NCI-H1694 (cell line): ENCODE data around the gene METTL1.
"Not testable (repeated sequence)": the region's sequence is repeated elsewhere in the genome, so short reads cannot be mapped to it uniquely, and the experiment has no call there.

ENCODE experiments used
- DNase-seq: peaks from one replicate; lab custom pipeline; 2025; lab: John Stamatoyannopoulos, UW

Gene METTL1

GRCh38 chr12:57796996-57797395 lies 25.1 kb upstream of the METTL1 start:
- no peak for DNase-seq

GRCh38 chr12:57795354-57795753 lies 23.4 kb upstream of the METTL1 start:
- no peak for DNase-seq

- no peak for DNase-seq
These were observed 22.0 kb upstream of the METTL1 start for GRCh38 chr12:57793920-57794319.

- DNase-seq = no peak
These were observed 12.0 kb upstream of the METTL1 start for GRCh38 chr12:57783861-57784260.

GRCh38 chr12:57783466-57783801 lies 11.5 kb upstream of the METTL1 start:
- DNase-seq = no peak

- DNase-seq = peak; percentile 77
These were observed 10.9 kb upstream of the METTL1 start, which contains the start of gene TSFM for GRCh38 chr12:57782608-57783465. TSS of gene TSFM (plus strand) at chr12:57782787. CDS start at chr12:57782802, 15 bp downstream.

- no peak for DNase-seq
These were observed 10.3 kb upstream of the METTL1 start for GRCh38 chr12:57782243-57782607.

GRCh38 chr12:57781801-57782200 lies 9.9 kb upstream of the METTL1 start:
- no peak for DNase-seq

GRCh38 chr12:57781244-57781643 lies 9.3 kb upstream of the METTL1 start:
- no peak for DNase-seq

- DNase-seq = no peak
These were observed 8.5 kb upstream of the METTL1 start for GRCh38 chr12:57780284-57780897.

- DNase-seq = no peak
These were observed 7.8 kb upstream of the METTL1 start for GRCh38 chr12:57779736-57780135.

- DNase-seq = no peak
These were observed 6.0 kb upstream of the METTL1 start for GRCh38 chr12:57777911-57778310.

- DNase-seq = no peak
These were observed 5.5 kb upstream of the METTL1 start for GRCh38 chr12:57777367-57777766.

- no peak for DNase-seq
These were observed 4.3 kb upstream of the METTL1 start for GRCh38 chr12:57776247-57776587.

- DNase-seq = no peak
These were observed 3.8 kb upstream of the METTL1 start for GRCh38 chr12:57775563-57776246.

- no peak for DNase-seq
These were observed 3.1 kb upstream of the METTL1 start for GRCh38 chr12:57775044-57775443.

GRCh38 chr12:57774634-57775033 lies 2.7 kb upstream of the METTL1 start:
- DNase-seq = not testable (repeated sequence)

GRCh38 chr12:57772429-57773322 lies 771 bp upstream of the METTL1 start, which contains the start of gene EEF1AKMT3:
TSS of gene EEF1AKMT3 (plus strand) at chr12:57772614. CDS start at chr12:57772725, 111 bp downstream.
- DNase-seq = no peak

GRCh38 chr12:57771236-57771872 lies 551 bp downstream of the METTL1 start:
- peak; percentile 86 for DNase-seq

GRCh38 chr12:57770734-57771133 lies 1.2 kb downstream of the METTL1 start:
- DNase-seq = no peak

- no peak for DNase-seq
These were observed 2.3 kb downstream of the METTL1 start for GRCh38 chr12:57769594-57769993.
